GM21737 (cell line): ENCODE results near the gene TRIM71.
"Not testable (repeated sequence)": the region's sequence is repeated elsewhere in the genome, so short reads cannot be mapped to it uniquely, and the experiment has no call there.

Experiments
- ATAC-seq: cut with Tn5 transposase; IDR thresholded peaks from one replicate; pipeline ENCODE4 v1.9.1; 2021; ENCODE audit warnings: mild to moderate bottlenecking, moderate library complexity; ENCODE audit not compliant: unreplicated experiment

Gene TRIM71

DNA sequence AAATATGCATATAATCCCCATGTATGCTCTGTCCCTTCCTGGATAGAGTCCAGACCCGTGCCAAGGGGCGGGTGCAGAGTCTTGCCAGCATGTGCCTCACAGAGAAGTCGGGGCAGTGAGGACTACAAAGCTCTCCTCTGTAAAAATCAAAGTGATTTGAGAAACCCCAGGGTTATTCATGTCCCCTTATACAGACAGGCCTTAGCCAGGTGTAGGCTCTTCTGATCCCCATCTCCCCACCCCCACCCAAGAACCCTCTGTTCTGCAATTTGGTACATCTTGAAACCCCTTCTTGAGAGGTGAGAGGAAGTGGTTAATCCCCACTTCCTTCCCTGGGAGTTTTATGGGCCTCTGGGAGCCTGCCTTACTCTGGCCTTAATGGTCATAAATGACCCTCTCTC is 24.7 kb downstream of the TRIM71 start:
- no peak for ATAC-seq

DNA sequence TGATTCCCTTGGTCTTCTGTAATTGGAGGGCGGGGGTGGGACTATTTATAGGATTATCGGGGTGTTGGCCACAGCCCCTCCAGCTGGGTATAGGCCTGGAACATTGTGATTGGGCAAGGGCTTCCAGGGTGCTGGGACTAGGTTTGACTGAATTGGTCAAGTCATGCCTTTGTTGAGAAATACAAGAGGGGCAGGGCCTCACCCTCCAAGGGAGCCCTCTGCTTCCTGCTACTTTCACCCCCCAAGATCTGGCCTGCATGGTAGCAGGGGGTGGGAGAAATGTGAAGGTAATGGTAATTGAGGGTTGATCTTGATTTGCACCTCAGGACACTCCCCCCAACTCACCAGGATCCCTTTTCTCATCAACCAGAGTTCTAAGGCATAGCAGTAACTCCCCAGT is 25.2 kb downstream of the TRIM71 start:
- ATAC-seq: no peak

DNA sequence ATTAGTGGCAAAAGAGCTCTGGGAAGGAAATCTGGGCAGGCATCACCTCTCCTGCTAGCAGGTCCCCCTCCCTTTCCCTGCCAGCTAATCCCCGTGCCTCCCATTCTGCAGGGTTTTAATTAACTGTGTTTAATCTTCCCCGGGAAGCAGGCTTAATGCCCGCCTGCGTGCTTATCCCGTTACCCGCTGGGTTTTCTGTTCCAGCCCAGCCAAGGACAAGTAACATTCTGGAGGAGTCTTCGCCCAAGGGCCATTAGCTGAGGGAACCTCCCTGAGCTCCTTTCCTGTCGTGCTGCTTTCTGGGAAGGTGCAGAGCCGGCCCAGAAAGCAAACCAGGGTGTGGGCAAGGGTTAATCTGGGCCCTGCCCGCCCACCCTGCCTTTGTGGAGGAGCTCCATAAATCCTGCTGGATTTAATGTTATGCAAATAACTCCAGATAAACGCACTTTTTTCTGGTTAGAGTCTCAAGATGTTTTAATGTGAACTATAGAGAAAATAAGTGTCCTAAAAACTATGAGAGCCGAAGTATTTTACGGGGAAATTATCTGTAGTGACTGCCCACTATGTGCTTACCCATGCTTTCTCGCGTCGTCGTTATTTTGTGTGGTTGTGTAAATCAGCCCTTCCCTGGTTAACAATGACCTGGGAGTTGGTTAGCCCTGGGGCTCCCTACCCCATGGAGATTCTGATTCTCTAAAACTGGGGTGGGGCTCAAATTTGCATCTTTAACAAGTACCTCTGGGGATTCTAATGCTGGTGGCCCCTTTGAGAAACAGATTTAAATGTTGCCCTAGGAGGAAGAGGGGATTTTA is 25.9 kb downstream of the TRIM71 start:
- no peak for ATAC-seq

DNA sequence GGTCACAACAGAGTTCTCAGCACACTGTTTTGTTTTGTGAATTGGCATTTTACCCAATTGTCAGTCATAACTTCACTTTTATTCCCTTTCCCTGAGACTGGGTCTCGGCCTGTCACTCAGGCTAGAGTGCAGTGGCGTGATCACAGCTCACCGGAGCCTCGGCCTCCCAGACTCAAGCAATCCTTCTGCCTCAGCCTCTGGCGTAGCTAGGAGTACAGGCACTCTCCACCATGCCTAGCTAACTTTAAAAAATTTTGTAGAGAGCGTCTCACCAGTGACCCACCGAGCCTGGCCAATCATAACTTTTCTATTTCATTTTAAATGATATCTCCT is 26.5 kb downstream of the TRIM71 start:
- ATAC-seq: no peak

DNA sequence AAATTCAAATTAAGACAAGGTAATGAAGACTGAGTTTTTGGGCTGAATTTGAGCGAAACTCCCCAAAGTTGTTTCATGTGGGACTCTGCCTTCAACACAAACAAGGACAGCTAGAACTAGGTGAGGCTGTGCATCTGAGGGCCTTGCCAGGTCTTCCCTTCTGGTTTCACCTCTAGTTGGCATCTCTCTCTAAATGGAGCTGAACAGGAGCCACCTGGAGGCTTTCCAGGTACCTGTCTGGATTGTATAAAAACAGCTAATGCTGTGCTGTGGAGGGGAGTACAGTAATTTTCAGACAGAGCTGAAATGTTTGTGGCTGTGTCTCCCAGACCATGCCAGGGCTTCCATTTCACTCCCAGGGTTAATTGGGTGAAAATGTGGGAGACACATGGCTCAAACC is 27.1 kb downstream of the TRIM71 start:
- ATAC-seq: no peak

DNA sequence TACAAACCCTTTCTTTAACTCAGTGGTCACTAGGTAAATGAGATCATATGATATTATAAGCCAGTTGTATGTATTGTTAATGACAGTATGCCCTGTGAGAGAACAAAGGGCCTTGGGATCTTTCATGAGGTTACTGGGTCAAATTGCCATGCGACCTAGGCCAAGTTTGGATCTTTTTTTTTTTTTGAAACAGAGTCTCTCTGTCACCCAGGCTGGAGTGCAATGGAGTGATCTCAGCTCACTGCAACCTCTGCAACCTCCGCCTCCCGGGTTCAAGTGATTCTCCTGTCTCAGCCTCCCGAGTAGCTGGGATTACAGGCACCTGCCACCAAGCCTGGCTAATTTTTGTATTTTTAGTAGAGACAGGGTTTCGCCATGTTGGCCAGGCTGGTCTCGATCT is 27.7 kb downstream of the TRIM71 start:
- ATAC-seq: not testable (repeated sequence)

DNA sequence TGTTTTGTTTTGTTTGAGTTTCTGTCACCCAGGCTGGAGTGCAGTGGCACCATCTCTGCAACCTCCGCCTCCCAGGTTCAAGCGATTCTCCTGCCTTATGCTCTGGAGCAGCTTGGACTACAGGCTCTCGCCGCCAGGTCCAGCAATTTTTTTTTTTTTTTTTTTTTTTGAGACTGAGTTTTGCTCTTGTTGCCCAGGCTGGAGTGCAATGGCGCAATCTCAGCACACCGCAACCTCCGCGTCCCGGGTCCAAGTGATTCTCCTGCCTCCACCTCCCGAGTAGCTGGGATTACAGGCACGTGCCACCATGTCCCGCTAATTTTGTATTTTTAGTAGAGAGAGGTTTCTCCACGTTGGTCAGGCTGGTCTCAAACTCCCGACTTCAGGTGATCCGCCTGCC is 29.2 kb downstream of the TRIM71 start:
- not testable (repeated sequence) for ATAC-seq

DNA sequence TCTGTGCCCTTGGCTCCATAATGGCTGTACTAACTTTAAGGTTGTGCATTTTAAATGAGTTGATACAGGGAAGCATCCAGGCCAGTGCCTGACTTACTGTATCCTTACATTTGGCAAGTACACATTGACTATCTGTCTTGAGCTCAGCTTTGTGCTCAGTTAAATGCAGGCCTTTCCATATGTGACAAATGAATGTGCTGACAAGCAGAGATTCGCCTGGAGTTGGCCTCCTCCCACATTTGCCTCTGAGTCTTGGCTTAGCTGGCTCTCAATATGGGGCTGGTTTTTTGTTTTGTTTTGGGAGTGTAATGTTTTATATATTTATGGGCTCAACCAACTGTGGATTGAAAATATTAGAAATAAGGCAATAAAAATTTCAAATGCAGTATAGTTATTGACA is 29.7 kb downstream of the TRIM71 start:
- ATAC-seq: no peak

DNA sequence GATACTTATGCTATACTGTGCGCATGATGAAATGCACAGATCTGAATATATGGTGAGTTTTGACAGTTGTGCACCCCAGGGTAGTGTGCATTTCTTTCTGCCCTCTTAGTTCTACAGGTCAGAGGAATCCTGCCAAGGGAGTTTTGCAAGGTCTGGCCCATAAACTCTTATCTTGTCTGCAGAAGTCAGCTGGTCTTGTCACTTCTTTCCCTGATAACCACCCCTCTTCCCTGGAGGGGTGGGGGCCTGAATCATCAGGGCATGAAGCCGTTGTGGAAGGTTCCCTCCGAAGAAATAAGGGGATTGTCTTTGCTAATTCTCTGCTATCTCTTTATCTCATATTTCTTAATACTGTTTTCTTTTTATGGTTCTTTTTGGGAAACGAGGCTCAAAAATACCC is 30.4 kb downstream of the TRIM71 start:
- ATAC-seq: no peak

DNA sequence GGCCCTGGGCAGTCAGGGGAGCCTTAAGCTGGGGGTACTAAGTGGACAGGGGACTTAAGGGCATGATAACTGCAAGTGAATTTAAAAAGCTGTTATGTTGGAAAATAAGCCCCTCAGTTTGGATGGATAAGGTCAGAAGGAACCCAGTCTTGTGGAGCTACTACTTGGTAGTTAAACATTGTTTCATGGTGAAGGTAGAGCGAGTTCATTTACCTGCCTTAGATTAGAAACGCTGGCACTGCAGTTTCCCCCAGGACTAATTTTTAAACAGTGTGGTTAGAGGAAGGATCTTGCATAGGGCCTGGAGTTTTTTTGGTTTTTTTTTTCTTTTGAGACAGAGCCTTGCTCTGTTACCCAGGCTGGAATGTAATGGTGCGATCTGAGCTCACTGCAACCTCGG is 31.2 kb downstream of the TRIM71 start:
- ATAC-seq: no peak

DNA sequence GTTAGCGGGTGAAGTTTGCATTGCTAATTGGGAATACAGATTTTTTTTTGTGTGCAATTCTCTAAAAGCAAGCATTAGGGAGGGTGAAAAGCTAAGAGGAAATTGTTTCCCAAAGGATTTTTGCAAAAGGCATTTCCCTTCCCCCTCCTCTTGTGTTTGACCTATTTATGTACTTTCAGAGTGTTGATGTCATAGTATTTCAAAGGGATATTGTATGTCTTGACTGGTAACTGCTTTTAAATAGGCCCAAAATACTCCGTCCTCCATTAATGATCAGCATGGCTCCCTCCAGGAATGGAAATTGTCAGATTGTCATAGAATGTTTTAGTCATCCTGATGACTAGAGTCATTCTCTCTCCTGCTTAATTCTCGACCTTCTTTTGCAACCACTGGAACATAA is 32.4 kb downstream of the TRIM71 start:
- no peak for ATAC-seq

DNA sequence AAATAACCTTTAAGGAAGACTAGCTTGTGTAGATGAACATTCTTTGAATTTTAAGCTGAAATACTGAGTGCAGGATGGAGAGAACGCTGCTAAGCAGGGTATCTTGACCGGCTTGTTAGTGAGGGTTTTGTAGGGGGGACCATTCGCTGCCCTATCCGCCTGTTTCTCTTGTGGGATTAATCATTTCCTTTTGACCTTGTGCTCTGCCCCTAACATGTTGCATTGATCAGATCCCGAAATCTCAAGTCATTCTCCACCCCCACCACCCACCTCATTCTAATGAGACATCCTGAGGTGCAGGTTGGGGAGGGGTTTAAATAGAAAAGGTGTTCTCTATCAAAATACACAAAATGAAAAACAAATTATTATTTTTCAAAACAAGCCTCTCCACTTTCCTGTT is 32.8 kb downstream of the TRIM71 start:
- ATAC-seq: no peak

DNA sequence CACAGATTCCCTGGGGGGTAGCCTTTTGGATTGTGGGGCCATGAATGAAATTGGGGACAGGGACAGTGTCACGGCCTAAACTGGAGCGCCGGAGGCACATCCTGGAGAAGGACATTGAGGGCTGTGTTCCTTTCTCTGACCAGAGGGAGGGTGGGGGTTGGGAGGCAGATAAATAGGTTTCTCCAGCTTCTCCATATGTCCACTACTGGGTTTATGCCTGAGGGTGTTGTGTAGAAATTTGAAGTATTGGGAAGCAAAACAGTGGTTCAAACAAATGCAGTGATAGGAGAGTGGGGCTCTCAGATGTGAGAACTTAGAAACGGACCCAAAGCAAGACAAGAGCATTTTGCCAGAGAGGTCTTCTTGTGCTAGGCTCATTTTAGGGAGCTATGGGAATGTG is 34.3 kb downstream of the TRIM71 start:
- ATAC-seq: no peak

DNA sequence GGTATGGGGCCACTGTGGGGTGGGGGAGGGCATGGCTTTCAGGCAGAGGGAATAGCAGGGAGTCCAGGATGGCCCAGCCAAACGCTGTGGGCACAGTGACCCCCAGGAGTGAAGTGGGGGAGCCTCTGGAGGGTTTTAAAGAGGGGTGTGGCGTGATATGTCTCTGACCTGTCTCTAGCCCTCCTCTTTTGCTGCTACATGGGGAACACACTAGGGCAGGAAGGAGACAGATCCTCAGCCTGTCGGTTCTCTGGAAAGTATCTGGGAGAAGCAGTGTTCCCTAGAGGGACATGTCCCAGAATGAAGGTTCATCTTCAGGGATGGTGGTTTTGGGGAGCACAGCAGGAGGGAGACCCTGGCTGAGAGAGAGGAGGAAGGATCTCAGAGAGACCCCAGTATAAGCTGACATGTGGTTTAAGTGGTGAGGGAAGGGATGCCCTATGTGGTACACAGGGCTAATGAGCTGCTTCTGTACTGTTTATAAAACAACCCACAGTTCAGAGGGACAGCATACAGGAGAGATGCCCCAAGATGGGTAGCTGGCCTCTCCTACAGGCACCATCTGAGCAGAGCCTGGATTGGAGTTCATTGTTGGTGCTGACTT is 37.7 kb downstream of the TRIM71 start:
- no peak for ATAC-seq

DNA sequence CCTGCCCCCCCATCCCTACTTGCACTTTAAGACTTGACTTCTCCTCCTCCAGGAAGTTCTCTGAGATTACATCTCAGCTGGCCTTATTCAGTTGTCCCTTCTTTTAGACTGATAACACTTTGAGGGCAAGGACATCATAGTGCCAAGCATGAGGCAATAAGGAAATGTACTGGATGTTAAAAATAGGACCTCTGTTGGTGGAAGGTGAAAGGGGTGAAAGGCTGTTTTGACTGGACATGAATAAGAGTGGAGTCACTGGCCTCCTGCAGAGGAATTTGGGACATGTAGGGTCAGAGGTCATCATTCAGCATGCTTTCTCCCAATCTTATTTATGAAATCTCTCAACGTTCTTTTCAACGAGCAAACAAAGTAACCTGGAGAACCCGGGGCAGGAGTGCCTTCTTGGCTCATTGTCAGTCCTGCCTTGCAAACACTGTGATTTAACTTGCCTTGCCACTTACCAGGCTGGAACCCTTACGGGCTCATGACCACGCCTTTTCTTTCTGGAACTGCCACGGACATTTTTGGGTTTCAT is 38.6 kb downstream of the TRIM71 start:
- no peak for ATAC-seq

DNA sequence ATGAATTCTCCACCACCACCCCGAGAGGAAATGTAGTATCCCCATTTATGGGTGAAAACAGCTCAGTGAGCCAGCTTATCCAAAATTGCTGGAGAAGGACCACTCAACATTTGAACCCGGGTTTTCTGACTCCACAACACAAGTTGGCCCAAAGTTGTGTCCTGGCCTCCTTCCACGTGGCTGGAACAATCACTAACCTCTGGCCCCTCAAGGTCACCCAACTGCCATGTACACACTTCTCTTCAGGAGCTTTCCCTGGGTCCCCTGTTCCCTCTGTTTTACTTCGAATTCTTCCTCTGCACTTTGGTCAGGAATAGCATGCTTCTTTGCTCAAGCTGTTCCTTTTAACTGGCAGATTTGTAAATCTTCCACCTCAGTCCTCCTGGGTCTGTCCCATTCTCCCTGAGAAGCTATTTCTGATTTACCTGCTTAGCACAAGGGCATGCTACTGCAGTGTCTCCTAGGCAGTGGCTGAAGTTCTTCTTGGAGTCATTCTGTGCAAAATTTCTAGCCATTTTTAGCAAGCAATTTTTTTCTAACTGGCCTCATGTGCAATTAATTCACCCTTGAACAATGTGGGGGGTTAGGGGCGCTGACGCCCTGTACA is 39.2 kb downstream of the TRIM71 start:
- no peak for ATAC-seq

DNA sequence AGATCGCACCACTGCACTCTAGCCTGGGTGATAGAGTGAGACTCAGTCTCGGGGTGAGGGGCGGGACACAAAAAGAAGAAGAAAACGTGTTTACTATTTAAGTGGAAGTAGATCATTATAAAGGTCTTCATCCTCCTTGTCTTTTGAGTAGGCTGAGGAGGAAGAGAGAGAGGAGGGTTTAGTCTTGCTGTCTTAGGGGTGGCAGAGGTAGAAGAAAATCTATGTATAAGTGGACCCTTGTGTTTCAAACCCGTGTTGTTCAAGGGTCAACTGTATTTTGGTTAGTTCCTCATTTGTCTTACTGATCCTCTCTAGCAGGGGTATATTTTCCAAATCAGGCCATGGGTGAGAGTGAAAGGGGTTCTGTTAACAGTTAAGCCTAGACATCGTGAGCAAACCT is 40.1 kb downstream of the TRIM71 start:
- ATAC-seq: no peak

DNA sequence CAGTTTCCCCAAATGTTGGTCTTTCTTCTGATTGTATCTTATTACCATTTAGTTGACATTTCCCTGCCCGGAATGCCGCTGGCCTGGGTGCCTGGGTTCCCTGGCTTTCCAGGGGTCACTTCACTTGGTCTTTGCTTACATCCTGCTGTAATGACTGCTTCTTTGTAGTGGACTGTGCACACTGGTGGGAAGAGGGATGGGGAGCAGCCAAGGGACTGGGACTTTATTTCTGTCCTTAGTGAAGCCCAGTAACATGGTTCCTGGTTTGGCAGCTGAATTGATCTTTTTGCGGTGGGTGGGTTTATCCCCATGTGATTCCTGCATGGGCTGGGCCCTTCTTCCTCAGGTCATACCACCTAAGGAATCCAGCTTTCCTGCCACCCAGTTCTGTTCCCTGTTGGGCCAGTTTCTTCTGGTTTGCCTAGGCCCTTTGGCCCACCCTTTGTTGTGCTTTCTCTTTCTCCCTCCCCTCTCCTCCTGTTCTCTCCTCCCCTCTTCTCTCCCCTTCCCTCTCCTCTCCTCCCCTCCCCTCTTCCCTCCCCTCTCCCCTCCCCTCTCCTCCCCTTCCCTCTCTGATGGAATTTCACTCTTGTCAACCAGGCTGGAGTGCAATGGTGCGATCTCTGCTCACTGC is 41.9 kb downstream of the TRIM71 start:
- no peak for ATAC-seq

DNA sequence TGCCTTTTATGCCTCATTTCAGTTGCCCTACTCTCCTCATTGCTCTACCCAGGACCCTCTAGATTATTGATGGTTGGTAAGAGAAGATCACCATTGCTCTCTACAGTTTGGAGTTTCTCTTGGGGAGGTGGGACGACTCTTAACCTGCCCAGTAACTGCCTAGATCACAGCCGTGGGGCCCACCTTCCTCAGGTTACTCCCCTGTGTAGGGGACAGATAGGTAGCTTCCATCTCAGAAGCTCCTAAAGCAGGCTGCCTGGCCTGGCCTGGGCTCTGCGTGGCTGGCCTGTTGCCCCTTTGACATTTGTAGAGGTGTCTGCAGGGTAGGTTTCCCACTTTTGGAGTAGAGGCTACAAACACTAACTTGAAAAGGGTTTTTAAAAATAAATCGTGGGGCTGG is 42.7 kb downstream of the TRIM71 start:
- no peak for ATAC-seq

DNA sequence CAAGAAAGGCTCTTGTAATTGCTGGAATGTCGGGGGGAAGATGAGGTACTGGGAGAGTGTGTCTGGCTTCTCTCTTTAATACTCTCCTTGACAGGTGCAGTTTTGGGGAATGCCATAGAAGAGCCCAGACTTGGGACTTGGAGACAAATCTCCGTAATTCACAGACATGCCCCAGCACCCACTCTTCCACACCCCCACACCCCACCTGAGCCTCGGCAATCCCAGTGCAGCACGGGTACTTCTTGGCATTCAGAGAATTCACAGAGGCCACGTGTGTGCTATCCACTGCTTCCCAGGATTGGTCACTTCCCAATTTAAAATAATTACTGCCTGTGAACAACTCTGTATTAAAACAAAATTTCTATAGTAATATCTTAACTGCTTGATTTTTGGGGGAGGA is 43.9 kb downstream of the TRIM71 start:
- no peak for ATAC-seq

DNA sequence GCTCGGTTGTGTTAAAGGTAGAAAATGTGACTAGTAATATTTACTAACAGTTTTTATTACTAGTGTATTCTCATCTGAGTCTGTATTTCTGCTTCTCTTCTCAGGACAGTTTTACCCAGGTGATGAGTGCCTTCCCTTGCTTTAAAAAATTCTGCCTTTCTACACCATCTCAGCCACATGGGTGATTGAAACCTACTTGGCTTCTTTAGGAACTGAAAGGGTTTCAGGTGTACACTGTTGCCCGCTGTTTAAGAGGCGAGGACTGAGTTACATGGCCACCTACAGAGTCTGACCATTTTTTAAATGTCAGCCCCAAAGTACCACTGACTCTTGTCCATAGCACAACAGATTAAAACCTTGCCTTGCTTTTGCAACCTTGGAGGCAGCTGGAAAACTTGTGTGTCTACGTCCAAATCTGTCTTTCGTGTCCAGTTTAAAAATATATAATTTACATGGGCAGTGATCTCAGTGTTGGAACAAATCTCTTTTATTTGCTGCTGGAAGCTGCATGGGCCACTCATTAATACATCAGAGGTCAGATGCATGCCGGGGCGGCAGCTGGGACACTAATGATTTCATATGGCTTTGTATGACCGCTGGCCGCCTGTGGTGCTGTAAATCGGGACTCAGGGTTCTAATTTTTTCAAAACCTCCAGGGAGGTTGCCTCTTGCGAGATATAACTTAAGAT is 44.6 kb downstream of the TRIM71 start:
- no peak for ATAC-seq
